Smooth muscle cell (in vitro differentiated cells): ENCODE results near the gene GPR146. TPM values are rescaled to one million over a fixed set of nuclear protein-coding genes. Genes with fewer than 3 reads are reported as not detected.

Experiments
- DNase-seq: peaks from one replicate; lab custom pipeline; 2025; ENCODE audit not compliant: unreplicated experiment; lab: John Stamatoyannopoulos, UW
- H2AFZ ChIP-seq: fragments of 200-600 bp; sonication (generic); 2 replicates; pipeline ENCODE4 v1.6.0; 2016; ENCODE audit warnings: antibody characterized with exemption, low read depth, mild to moderate bottlenecking
- H3F3A ChIP-seq: fragments of 200-600 bp; sonication (generic); 2 replicates; pipeline ENCODE4 v1.6.0; 2017; ENCODE audit warnings: antibody characterized with exemption, low read depth
- H3K27ac ChIP-seq: fragments of 200-600 bp; sonication (generic); 2 replicates; pipeline ENCODE4 v1.5.1; 2016; ENCODE audit warnings: low read depth, mild to moderate bottlenecking
- H3K27me3 ChIP-seq: fragments of 200-600 bp; sonication (generic); 2 replicates; pipeline ENCODE4 v1.6.1; 2016; ENCODE audit warnings: low read depth, mild to moderate bottlenecking
- H3K36me3 ChIP-seq: fragments of 200-600 bp; sonication (generic); 2 replicates; pipeline ENCODE4 v1.5.1; 2016; ENCODE audit warnings: low read depth
- H3K4me1 ChIP-seq: fragments of 200-600 bp; sonication (generic); 2 replicates; pipeline ENCODE4 v1.5.1; 2016; ENCODE audit warnings: low read depth
- H3K4me2 ChIP-seq: fragments of 200-600 bp; sonication (generic); 2 replicates; pipeline ENCODE4 v1.6.0; 2016; ENCODE audit warnings: mild to moderate bottlenecking
- H3K4me3 ChIP-seq: fragments of 200-600 bp; sonication (generic); 2 replicates; pipeline ENCODE4 v1.5.1; 2016; ENCODE audit warnings: mild to moderate bottlenecking
- H3K79me2 ChIP-seq: fragments of 200-600 bp; sonication (generic); 2 replicates; pipeline ENCODE4 v1.6.0; 2016; ENCODE audit warnings: low read depth, mild to moderate bottlenecking
- H3K9ac ChIP-seq: fragments of 200-600 bp; sonication (generic); 2 replicates; pipeline ENCODE4 v1.6.0; 2016; ENCODE audit warnings: low read depth
- H3K9me3 ChIP-seq: fragments of 200-600 bp; sonication (generic); replicated peaks from 2 replicates; pipeline ENCODE4 v1.5.1; 2016; ENCODE audit warnings: low read depth
- H4K20me1 ChIP-seq: fragments of 200-600 bp; sonication (generic); 2 replicates; pipeline ENCODE4 v1.6.0; 2016; ENCODE audit warnings: low read depth
- CTCF ChIP-seq: fragments of 200-600 bp; sonication (generic); IDR thresholded peaks from 2 replicates; pipeline ENCODE4 v1.5.1; 2017; ENCODE audit warnings: borderline replicate concordance, mild to moderate bottlenecking, antibody characterized with exemption; ENCODE audit not compliant: insufficient read depth, poor library complexity, severe bottlenecking
- WGBS: methylation state at CpG from one replicate; pipeline ENCODE4 v1.1.7; 2016; ENCODE audit warnings: low lambda C conversion rate; 5-methylcytosine and 5-hydroxymethylcytosine counted together
- polyA plus RNA-seq: library from polyadenylated mRNA; unstranded; fragments of >200 nt; fragmentation: Nextera tagmentation; extraction: Ambion mirVana; gene quantifications from 2 replicates; pipeline ENCODE4 v1.2.1, GENCODE V29; 2016
- total RNA-seq: library from RNA; depleted of rRNA; stranded (reverse); fragments of >200 nt; gene quantifications from 2 replicates; pipeline ENCODE4 v1.2.3, GENCODE V29; 2014

Gene GPR146
- total and polyA plus RNA-seq, 2 experiments from 2014 or later, result 1.8 to 2.2 TPM

DNA sequence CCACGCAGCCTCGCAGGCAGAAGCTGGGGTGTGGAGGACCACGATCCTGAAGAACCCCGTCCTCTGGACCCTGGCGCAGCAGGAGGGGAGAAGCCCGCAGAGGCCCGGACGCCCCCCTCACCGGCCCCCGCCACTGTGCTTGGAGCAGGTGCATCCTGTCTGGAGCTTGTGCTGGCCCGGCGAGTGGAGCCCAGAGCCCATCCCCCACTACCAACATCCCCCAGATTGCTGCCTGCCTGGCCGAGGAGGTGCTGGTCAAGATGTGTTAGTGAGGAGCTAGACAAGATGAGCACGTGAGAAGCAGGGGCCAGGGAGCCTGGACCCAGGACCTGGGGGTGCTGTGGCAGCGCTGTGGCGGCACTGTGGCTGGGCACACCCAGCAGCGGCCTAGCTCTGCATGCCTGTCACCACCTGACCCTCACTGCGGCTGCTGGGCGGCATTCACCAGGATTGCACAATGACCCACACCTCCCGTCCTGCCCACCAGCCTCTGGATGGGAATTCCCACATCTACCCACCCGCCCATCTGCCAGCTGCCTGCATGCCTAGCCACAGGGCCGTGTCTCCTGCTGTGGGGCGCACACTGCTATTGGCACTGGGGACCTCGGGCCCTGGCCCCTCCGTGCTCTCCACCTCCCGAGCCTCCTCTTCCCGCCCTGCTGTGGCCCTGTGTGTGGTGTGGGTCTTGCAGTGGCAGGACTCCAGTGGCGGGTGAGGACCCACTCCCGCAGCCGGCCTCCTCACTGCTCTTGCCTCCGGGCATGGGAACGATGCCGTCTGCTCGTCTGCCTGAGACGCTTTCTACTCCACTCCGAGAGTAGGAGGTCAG, 11.8 kb downstream of the GPR146 start:
- WGBS, result 93% methylated on average over 36 of the region's 36 CpGs
- H2AFZ ChIP-seq, result no peak overlapping the region
- TF ChIP-seq CTCF, result no peak
- peaks cover 88% of the 10 kb centered on the region for H4K20me1 ChIP-seq
- no peak overlapping the region for H3K27ac ChIP-seq
- no peaks in the 10 kb centered on the region for H3K9me3 ChIP-seq
- H3K4me3 ChIP-seq, result no peak overlapping the region
- no peaks in the 10 kb centered on the region for H3K27me3 ChIP-seq
- no peak for DNase-seq
- no peak overlapping the region for H3K9ac ChIP-seq
- no peak overlapping the region for H3K4me2 ChIP-seq
- no peaks in the 10 kb centered on the region for H3K36me3 ChIP-seq
- H3K79me2 ChIP-seq, result no peaks in the 10 kb centered on the region
- H3K4me1 ChIP-seq, result peaks cover 15% of the 10 kb centered on the region
- no peaks in the 10 kb centered on the region for H3F3A ChIP-seq

DNA sequence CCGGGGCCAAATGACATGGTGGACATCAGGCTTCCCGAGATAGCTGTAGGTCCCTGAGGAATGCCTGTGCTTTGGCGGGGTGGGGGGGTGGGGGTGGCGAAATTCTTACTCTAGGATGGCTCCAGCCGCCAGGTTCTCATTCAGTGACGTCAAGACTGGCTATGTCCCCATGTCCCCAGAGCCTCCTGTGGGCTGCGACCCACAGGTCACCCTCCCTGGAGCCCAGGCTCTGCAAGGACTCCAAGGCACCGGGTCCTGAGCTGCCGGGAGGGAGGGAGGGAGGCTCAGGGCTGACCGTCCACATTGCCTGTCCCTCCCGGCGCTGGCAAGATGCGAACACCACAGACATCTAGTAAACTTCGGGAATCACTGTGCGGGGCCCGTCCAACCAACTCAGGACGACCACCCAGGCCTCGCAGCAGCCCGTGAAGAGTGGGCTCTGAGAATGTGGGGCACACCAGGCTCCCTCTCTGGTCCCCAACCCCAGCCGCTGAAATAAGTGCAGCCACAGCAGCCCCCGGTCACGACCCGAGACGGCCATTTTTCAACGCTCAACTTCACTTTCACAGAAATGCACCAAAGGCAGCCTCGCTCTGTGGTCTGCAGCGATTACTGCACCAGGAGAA, 12.6 kb downstream of the GPR146 start:
- H3K9ac ChIP-seq, result no peak overlapping the region
- 94% methylated on average over 25 of the region's 27 CpGs for WGBS
- no peaks in the 10 kb centered on the region for H3K9me3 ChIP-seq
- no peaks in the 10 kb centered on the region for H3K79me2 ChIP-seq
- no peak overlapping the region for H3K27ac ChIP-seq
- H3K27me3 ChIP-seq, result no peaks in the 10 kb centered on the region
- DNase-seq, result no peak
- no peak overlapping the region for H3K4me2 ChIP-seq
- no peak for TF ChIP-seq CTCF
- H2AFZ ChIP-seq, result no peak overlapping the region
- H3K36me3 ChIP-seq, result no peaks in the 10 kb centered on the region
- peaks cover 88% of the 10 kb centered on the region for H4K20me1 ChIP-seq
- no peak overlapping the region for H3K4me3 ChIP-seq
- peaks cover 15% of the 10 kb centered on the region for H3K4me1 ChIP-seq
- no peaks in the 10 kb centered on the region for H3F3A ChIP-seq

DNA sequence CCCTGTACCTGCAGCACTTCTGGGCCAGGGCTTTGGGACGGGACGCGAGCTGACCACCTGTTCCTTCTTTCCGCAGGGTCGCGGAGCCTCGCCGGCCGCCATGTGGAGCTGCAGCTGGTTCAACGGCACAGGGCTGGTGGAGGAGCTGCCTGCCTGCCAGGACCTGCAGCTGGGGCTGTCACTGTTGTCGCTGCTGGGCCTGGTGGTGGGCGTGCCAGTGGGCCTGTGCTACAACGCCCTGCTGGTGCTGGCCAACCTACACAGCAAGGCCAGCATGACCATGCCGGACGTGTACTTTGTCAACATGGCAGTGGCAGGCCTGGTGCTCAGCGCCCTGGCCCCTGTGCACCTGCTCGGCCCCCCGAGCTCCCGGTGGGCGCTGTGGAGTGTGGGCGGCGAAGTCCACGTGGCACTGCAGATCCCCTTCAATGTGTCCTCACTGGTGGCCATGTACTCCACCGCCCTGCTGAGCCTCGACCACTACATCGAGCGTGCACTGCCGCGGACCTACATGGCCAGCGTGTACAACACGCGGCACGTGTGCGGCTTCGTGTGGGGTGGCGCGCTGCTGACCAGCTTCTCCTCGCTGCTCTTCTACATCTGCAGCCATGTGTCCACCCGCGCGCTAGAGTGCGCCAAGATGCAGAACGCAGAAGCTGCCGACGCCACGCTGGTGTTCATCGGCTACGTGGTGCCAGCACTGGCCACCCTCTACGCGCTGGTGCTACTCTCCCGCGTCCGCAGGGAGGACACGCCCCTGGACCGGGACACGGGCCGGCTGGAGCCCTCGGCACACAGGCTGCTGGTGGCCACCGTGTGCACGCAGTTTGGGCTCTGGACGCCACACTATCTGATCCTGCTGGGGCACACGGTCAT, 13.3 kb downstream of the GPR146 start:
- Histone ChIP-seq H3K9me3 (no peaks in the 10 kb centered on the region), H3K4me2 (no peak overlapping the region), H3K4me1 (peaks cover 15% of the 10 kb centered on the region), H3K27ac (no peak overlapping the region), H3K36me3 (no peaks in the 10 kb centered on the region), H3F3A (no peaks in the 10 kb centered on the region), H2AFZ (no peak overlapping the region), H3K4me3 (no peak overlapping the region), H4K20me1 (peaks cover 88% of the 10 kb centered on the region), H3K27me3 (no peaks in the 10 kb centered on the region), H3K79me2 (no peaks in the 10 kb centered on the region), H3K9ac (no peak overlapping the region)
- 97% methylated on average over 62 of the region's 62 CpGs for WGBS
- TF ChIP-seq CTCF, result no peak
- no peak for DNase-seq
